ENCODE measurements around the gene HDAC4.
A peak's percentile ranks its signal among the peaks of the same experiment; 100 is the strongest.

Gene HDAC4

DNA sequence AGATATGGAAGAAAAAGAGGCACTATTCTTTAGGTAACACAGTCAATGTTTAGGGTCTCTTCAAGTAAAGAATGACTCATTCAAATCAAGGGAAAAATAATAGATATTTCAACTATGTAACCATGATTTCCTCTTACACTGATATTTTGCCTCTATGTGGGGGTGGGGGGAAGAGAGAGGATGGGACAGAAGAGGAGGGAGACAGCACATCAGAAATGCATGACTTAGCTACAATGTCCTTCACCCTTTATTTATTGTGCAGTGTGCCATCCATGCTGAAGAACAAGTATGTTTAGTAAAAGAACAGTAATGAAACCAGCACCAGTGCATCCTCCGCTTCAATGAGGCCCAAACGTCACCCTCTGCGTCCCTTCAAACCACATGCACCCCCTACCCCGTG lies 204.8 kb downstream of the HDAC4 start:
- TF ChIP-seq, protein P1, sequence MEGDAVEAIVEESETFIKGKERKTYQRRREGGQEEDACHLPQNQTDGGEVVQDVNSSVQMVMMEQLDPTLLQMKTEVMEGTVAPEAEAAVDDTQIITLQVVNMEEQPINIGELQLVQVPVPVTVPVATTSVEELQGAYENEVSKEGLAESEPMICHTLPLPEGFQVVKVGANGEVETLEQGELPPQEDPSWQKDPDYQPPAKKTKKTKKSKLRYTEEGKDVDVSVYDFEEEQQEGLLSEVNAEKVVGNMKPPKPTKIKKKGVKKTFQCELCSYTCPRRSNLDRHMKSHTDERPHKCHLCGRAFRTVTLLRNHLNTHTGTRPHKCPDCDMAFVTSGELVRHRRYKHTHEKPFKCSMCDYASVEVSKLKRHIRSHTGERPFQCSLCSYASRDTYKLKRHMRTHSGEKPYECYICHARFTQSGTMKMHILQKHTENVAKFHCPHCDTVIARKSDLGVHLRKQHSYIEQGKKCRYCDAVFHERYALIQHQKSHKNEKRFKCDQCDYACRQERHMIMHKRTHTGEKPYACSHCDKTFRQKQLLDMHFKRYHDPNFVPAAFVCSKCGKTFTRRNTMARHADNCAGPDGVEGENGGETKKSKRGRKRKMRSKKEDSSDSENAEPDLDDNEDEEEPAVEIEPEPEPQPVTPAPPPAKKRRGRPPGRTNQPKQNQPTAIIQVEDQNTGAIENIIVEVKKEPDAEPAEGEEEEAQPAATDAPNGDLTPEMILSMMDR (conservative IDR thresholded peaks at IDR 0.05; ENCODE audit: low read depth, low read length): no peak
- no peak overlapping the region for H3K4me3 ChIP-seq (ENCODE audit: low read depth, low read length)
- no peak for DNase-seq (ENCODE audit: low read depth)

DNA sequence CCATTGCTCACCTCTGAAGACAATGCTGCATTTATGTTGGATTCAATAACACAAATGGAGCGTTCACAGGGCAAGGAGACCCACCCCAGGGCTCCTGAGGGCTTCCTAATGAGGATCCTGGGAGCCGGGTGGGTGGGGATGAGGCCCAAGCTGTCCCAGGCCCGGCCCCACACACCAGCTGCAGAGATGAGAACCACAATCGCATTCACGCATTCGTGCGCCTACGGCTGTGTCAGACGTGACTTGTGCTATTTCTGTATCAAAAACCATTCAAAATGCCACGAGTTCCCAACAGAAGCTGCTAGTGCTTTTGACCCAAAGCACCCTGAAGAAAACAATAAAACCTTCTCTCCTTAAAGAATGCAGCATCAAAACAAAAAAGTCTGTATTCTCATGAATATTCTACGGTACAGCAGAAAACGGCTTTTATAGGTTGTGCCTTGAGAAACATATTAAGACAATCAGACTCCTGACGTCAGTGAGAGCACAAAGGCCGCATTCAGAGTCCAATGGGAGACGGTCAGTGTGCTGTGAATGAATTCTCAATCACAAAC lies 205.4 kb downstream of the HDAC4 start:
- DNase-seq (ENCODE audit: low read depth): no peak
- TF ChIP-seq, protein P1 (conservative IDR thresholded peaks at IDR 0.05; ENCODE audit: low read depth, low read length): no peak
- H3K4me3 ChIP-seq (ENCODE audit: low read depth, low read length): no peak overlapping the region

DNA sequence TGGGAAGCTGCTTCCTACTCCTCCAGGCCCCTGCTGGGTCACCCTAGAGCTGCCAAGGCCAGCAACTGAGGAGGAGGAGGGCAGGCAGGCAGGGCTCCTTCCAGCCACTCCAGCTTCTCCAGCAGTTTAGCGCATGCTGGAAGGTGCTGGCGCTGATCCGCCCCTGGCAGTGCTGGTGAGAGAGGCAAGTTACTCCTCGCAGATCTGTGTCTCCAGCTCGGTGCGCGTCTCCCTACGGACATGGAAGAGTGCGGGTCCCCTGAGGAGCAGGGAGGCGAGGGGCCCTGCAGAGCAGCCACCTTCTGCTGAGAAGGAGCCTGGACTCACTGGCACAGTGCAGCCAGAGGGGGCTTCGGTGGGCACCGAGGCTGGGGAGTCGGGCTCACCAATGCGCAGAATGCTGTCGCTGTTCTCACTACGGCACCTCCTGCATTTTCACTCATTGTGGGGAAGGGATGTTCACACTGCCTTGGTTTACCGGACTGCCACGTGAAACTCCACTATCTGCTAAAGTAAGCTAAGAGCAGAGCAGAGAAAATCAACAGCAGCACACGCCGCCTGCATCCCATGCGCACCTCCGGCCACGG lies 206.0 kb downstream of the HDAC4 start:
- H3K4me3 ChIP-seq (ENCODE audit: low read depth, low read length): no peak overlapping the region
- DNase-seq (ENCODE audit: low read depth): peak; percentile 10
- TF ChIP-seq, protein P1 (conservative IDR thresholded peaks at IDR 0.05; ENCODE audit: low read depth, low read length): no peak

DNA sequence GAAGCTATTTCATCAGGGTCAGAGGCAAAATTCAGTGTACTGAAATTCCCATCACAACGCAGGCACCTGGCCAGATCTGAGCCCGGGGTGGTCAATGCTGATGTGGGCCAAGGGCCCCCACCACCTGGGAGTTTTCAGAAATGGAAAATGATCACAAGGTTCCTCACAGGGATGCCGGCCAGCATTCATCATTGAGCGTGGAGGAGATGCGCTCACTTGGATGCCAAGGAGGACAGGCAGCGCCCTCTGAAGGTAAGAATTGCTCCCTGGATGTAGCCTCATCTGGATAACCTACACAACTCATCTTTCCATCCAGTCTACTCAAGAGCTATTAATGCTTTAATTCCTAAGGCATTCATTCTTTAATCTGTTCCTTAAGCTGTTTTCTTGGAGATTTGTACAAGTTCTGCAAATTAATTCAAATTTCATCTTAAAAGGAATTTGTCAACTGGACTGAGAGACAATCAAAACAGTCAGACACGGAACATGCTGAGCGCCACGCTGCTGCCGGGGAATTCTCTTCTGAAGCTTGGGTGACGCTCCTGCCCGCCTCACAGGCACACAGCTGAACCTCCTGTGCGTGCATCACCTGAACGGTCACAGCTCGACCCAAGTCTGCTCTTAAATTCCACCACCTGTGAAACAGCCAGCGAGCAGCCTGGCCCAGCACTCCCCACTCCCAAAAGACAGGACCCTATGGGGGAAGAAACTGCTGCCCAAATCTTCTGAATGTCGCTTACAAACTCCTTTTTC lies 206.7 kb downstream of the HDAC4 start:
- DNase-seq (ENCODE audit: low read depth): peak; percentile 31
- no peak overlapping the region for H3K4me3 ChIP-seq (ENCODE audit: low read depth, low read length)
- TF ChIP-seq, protein P1 (conservative IDR thresholded peaks at IDR 0.05; ENCODE audit: low read depth, low read length): peak; percentile 52

DNA sequence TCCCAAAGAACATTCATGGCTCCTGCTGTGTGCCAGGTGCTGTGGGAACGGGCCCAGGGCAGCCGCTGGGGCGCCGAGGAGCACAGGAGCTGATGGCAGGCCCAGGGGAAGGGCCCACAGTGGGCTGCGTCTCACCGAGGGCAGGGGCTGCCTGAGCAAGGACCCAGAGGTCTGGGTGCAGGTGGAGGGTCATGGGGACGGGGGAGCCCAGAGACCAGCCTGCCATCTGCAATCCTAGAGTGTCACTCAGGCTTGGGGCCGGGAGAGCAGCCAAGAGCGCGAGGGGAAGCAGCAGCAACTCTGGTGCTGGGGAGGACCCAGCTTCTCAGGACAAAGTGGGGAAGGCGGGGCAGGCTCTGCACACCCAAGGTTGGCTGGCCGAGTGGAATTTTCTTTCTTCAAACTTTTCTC lies 207.4 kb downstream of the HDAC4 start:
- H3K4me3 ChIP-seq (ENCODE audit: low read depth, low read length): no peak overlapping the region
- TF ChIP-seq, protein P1 (conservative IDR thresholded peaks at IDR 0.05; ENCODE audit: low read depth, low read length): no peak
- no peak for DNase-seq (ENCODE audit: low read depth)

DNA sequence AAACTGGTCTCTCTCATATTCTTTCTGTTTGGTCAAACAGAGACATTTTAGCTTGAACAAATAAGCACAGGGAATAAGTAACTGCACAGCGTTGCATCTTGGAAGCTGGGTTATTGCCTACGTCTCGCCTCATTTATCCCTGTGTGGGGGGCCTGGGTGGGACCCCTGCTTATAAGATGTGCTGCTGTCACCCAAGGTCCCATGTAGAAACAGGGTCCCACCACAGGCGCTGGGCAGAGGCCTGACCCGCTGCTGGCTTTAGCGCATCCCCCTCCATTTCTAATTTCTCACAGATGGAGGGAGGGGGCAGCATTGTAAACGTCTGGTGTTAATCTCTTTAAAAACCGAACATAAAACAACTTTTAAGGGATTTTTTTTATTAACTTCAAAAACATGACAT lies 207.8 kb downstream of the HDAC4 start:
- DNase-seq (ENCODE audit: low read depth): no peak
- H3K4me3 ChIP-seq (ENCODE audit: low read depth, low read length): no peak overlapping the region
- TF ChIP-seq, protein P1 (conservative IDR thresholded peaks at IDR 0.05; ENCODE audit: low read depth, low read length): no peak

Measured in choroid plexus epithelial cell (primary cell).